ENCODE measurements around the gene CENPI. TPM values are rescaled to one million over a fixed set of nuclear protein-coding genes. Genes with fewer than 3 reads are reported as not detected.

The CENPI gene
- total and polyA plus RNA-seq, 10 of the 15 experiments (the other 5 are each of a cell fraction or from before 2014, with no cell fraction given): 6.9 to 25.8 (median 17.5) TPM

DNA sequence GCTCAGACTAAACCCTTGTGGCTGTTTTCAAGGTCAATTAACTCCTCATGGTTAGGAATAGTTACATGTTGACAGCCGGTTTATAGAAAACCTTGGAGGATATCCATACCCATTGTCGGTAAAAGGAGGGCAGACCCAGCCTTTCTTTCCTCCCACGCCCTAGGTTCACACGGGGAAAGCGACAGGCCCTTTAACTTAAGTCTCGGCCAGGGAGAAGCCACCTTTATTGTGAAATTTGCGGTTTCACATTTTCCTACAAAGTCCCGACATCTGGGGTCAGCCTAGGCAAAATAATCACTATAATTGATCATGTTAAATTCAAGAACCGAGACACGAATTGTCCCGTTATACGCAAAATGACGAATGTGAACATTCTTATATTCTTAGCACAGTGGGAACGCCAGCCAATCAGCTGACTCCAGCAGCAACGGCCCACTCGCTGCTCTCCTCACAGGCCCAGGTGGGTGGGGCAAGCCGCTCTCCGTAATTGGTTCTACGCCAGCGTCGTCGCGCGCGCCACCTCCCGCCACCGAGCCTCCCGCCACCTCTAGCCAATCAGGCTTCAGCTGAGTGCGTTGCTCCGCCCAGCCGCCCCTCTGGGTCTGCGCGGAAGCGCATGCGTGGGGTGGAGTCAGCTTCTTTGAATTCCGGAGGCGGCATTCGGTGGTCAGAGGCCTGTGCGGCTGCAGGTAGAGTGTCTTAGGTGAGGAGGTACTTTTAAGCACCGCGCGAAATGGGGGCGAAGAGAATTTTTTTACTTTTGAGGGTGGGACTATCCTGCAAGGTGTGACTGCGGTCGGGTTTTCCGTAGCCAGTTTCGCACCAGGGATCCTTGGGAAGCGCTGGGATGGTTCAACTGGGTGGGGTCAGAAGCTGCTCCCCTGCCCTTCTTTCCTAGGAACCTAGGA is at the start of gene CENPI (continued):
- TF ChIP-seq, protein P1, sequence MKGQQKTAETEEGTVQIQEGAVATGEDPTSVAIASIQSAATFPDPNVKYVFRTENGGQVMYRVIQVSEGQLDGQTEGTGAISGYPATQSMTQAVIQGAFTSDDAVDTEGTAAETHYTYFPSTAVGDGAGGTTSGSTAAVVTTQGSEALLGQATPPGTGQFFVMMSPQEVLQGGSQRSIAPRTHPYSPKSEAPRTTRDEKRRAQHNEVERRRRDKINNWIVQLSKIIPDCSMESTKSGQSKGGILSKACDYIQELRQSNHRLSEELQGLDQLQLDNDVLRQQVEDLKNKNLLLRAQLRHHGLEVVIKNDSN (IDR thresholded peaks at IDR 0.05; ENCODE audit: borderline replicate concordance, extremely low read length, insufficient read depth, low read depth, low read length): no peak
- TF ChIP-seq IRF4 (IDR thresholded peaks at IDR 0.05; ENCODE audit: low read depth, low read length) (no peak), MTA3 (IDR thresholded peaks at IDR 0.05; ENCODE audit: borderline replicate concordance, low read length) (no peak), SIN3A (IDR thresholded peaks at IDR 0.05; ENCODE audit: low read depth, low read length) (peak; percentile 93), TBL1XR1 (IDR thresholded peaks at IDR 0.05; ENCODE audit: low read depth, low read length) (no peak), POLR2AphosphoS5 (IDR thresholded peaks at IDR 0.05; ENCODE audit: low read length) (peak; percentile 52; the same call in 1 of the 2 replicates), POU2F2 (IDR thresholded peaks at IDR 0.05; ENCODE audit: borderline replicate concordance, low read depth, low read length) (no peak), EP300 (IDR thresholded peaks at IDR 0.05; ENCODE audit: borderline replicate concordance in 1 of 2, control insufficient read depth in 1 of 2, low read depth in 2 of 2, low read length in 2 of 2) (no peak), WRNIP1 (IDR thresholded peaks at IDR 0.05; ENCODE audit: borderline replicate concordance, low read depth, low read length) (no peak), ZNF207 (IDR thresholded peaks at IDR 0.05; ENCODE audit: borderline replicate concordance) (no peak), SRF (IDR thresholded peaks at IDR 0.05; ENCODE audit: low read depth in 2 of 2, low read length in 2 of 2) (no peak), GATAD2B (conservative IDR thresholded peaks at IDR 0.05; ENCODE audit: low read depth) (no peak), ZNF274 (IDR thresholded peaks at IDR 0.05; ENCODE audit: insufficient read depth, insufficient read length) (no peak), CBX5 (IDR thresholded peaks at IDR 0.05; ENCODE audit: low read depth) (no peak), CBX3 (IDR thresholded peaks at IDR 0.05; ENCODE audit: borderline replicate concordance, low read depth) (no peak), POLR2AphosphoS2 (IDR thresholded peaks at IDR 0.05; ENCODE audit: low read depth, low read length) (no peak), NFXL1 (IDR thresholded peaks at IDR 0.05; ENCODE audit: borderline replicate concordance) (no peak), CBFB (IDR thresholded peaks at IDR 0.05; ENCODE audit: low read depth) (no peak), ZNF217 (IDR thresholded peaks at IDR 0.05) (no peak), BHLHE40 (IDR thresholded peaks at IDR 0.05; ENCODE audit: borderline replicate concordance in 1 of 2, low read depth in 2 of 2, low read length in 1 of 2) (no peak), EED (IDR thresholded peaks at IDR 0.05; ENCODE audit: low read depth) (no peak), HDAC6 (IDR thresholded peaks at IDR 0.05; ENCODE audit: unreplicated experiment) (no peak), HDAC2 (IDR thresholded peaks at IDR 0.05) (no peak), KDM1A (IDR thresholded peaks at IDR 0.05; ENCODE audit: borderline replicate concordance) (no peak), DPF2 (IDR thresholded peaks at IDR 0.05) (no peak), SMAD1 (IDR thresholded peaks at IDR 0.05; ENCODE audit: low read depth, partially characterized antibody) (peak; percentile 62), POLR2A (IDR thresholded peaks at IDR 0.05; ENCODE audit: low read depth, low read length) (peak; percentile 63), NR2C1 (IDR thresholded peaks at IDR 0.05) (no peak)
- TF ChIP-seq, protein P2, sequence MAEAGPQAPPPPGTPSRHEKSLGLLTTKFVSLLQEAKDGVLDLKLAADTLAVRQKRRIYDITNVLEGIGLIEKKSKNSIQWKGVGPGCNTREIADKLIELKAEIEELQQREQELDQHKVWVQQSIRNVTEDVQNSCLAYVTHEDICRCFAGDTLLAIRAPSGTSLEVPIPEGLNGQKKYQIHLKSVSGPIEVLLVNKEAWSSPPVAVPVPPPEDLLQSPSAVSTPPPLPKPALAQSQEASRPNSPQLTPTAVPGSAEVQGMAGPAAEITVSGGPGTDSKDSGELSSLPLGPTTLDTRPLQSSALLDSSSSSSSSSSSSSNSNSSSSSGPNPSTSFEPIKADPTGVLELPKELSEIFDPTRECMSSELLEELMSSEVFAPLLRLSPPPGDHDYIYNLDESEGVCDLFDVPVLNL (IDR thresholded peaks at IDR 0.05; ENCODE audit: low read depth, low read length): peak; percentile 96
- TF ChIP-seq, protein P3, sequence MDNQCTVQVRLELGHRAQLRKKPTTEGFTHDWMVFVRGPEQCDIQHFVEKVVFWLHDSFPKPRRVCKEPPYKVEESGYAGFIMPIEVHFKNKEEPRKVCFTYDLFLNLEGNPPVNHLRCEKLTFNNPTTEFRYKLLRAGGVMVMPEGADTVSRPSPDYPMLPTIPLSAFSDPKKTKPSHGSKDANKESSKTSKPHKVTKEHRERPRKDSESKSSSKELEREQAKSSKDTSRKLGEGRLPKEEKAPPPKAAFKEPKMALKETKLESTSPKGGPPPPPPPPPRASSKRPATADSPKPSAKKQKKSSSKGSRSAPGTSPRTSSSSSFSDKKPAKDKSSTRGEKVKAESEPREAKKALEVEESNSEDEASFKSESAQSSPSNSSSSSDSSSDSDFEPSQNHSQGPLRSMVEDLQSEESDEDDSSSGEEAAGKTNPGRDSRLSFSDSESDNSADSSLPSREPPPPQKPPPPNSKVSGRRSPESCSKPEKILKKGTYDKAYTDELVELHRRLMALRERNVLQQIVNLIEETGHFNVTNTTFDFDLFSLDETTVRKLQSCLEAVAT (IDR thresholded peaks at IDR 0.05): no peak

All from GM12878 (cell line).